H9 (cell line): ENCODE measurements around the gene NFYB. TPM values are rescaled to one million over a fixed set of nuclear protein-coding genes. Genes with fewer than 3 reads are reported as not detected.

Source experiments
- DNase-seq: peaks from one replicate; pipeline ENCODE4 v3.0.0-alpha.2; 2017
- H2AFZ ChIP-seq: one replicate; pipeline ENCODE4 v1.6.1; 2013; ENCODE audit warnings: mild to moderate bottlenecking, low read length, control low read depth, moderate library complexity
- H2AK5ac ChIP-seq: 2 replicates; pipeline ENCODE4 v1.6.1; 2013; ENCODE audit warnings: low read length, control low read depth, mixed read lengths; ENCODE audit not compliant: insufficient read length
- H2BK120ac ChIP-seq: one replicate; pipeline ENCODE4 v1.6.1; 2013; ENCODE audit warnings: low read depth, mild to moderate bottlenecking, low read length, control low read depth, inconsistent platforms; ENCODE audit not compliant: poor library complexity, severe bottlenecking
- H2BK12ac ChIP-seq: 2 replicates; pipeline ENCODE4 v1.6.1; 2013; ENCODE audit warnings: low read length, control low read depth, mixed read lengths, low read depth; ENCODE audit not compliant: insufficient read length
- H2BK15ac ChIP-seq: 2 replicates; pipeline ENCODE4 v1.6.1; 2013; ENCODE audit warnings: low read depth, low read length, control low read depth
- H2BK20ac ChIP-seq: one replicate; pipeline ENCODE4 v1.6.1; 2013; ENCODE audit warnings: low read depth, mild to moderate bottlenecking, low read length, control low read depth, inconsistent platforms; ENCODE audit not compliant: poor library complexity, severe bottlenecking
- H2BK5ac ChIP-seq: 2 replicates; pipeline ENCODE4 v1.6.1; 2013; ENCODE audit warnings: low read length, control low read depth, mixed read lengths; ENCODE audit not compliant: insufficient read length
- H3K14ac ChIP-seq: 2 replicates; pipeline ENCODE4 v1.6.1; 2013; ENCODE audit warnings: low read length, control low read depth; ENCODE audit not compliant: insufficient read depth
- H3K18ac ChIP-seq: 2 replicates; pipeline ENCODE4 v1.6.1; 2013; ENCODE audit warnings: low read depth, mild to moderate bottlenecking, mixed read lengths, low read length, control low read depth; ENCODE audit not compliant: insufficient read length
- H3K23ac ChIP-seq: 2 replicates; pipeline ENCODE4 v1.6.1; 2013; ENCODE audit warnings: low read length, control low read depth, mixed read lengths, low read depth; ENCODE audit not compliant: insufficient read length
- H3K23me2 ChIP-seq: 2 replicates; pipeline ENCODE4 v1.6.1; 2013; ENCODE audit warnings: low read depth, mild to moderate bottlenecking, mixed read lengths, low read length, control low read depth; ENCODE audit not compliant: insufficient read length, poor library complexity, severe bottlenecking
- H3K27ac ChIP-seq: 2 replicates; pipeline ENCODE4 v1.5.1; 2013; ENCODE audit warnings: low read length, control low read depth, mixed read lengths, low read depth; ENCODE audit not compliant: insufficient read length
- H3K27me3 ChIP-seq: 2 replicates; pipeline ENCODE4 v1.6.1; 2013; ENCODE audit warnings: low read length, control low read depth, inconsistent platforms; ENCODE audit not compliant: insufficient read depth
- H3K4ac ChIP-seq: 2 replicates; pipeline ENCODE4 v1.6.1; 2013; ENCODE audit warnings: low read depth, mild to moderate bottlenecking, control low read depth, inconsistent platforms, low read length, moderate library complexity
- H3K4me1 ChIP-seq: 2 replicates; pipeline ENCODE4 v1.6.1; 2013; ENCODE audit warnings: low read length, control low read depth, inconsistent platforms; ENCODE audit not compliant: insufficient read depth
- H3K4me2 ChIP-seq: 2 replicates; pipeline ENCODE4 v1.6.1; 2013; ENCODE audit warnings: low read length, control low read depth, mixed read lengths; ENCODE audit not compliant: insufficient read length, insufficient read depth
- H3K56ac ChIP-seq: 2 replicates; pipeline ENCODE4 v1.6.1; 2013; ENCODE audit warnings: low read depth, mild to moderate bottlenecking, mixed read lengths, low read length, control low read depth; ENCODE audit not compliant: insufficient read length
- H3K79me1 ChIP-seq: 2 replicates; pipeline ENCODE4 v1.6.1; 2013; ENCODE audit warnings: low read depth, mild to moderate bottlenecking, moderate library complexity, low read length, control low read depth, inconsistent platforms; ENCODE audit not compliant: insufficient read depth, poor library complexity, severe bottlenecking
- H3K79me2 ChIP-seq: 2 replicates; pipeline ENCODE4 v1.6.1; 2013; ENCODE audit warnings: low read length, control low read depth, inconsistent platforms; ENCODE audit not compliant: insufficient read depth
- H3K9ac ChIP-seq: 2 replicates; pipeline ENCODE4 v1.6.1; 2013; ENCODE audit warnings: low read length, control low read depth, mixed read lengths; ENCODE audit not compliant: insufficient read length; ENCODE audit errors: extremely low read depth
- H3K9me3 ChIP-seq: one replicate; pipeline ENCODE4 v1.6.1; 2013; ENCODE audit warnings: low read depth, low read length, inconsistent platforms; ENCODE audit not compliant: control insufficient read depth
- H3T11ph ChIP-seq: one replicate; pipeline ENCODE4 v1.6.1; 2013; ENCODE audit warnings: mild to moderate bottlenecking, low read length, control low read depth, inconsistent platforms
- H4K20me1 ChIP-seq: one replicate; pipeline ENCODE4 v1.6.1; 2013; ENCODE audit not compliant: control insufficient read depth, insufficient read length, insufficient read depth
- H4K5ac ChIP-seq: 2 replicates; pipeline ENCODE4 v1.6.1; 2013; ENCODE audit warnings: low read depth, mild to moderate bottlenecking, mixed read lengths, low read length, control low read depth; ENCODE audit not compliant: insufficient read length
- H4K8ac ChIP-seq: replicated peaks from 2 replicates; pipeline ENCODE4 v1.6.1; 2013; ENCODE audit warnings: low read length, control low read depth, mixed read lengths, low read depth; ENCODE audit not compliant: insufficient read length
- H4K91ac ChIP-seq: 2 replicates; pipeline ENCODE4 v1.6.1; 2013; ENCODE audit warnings: low read depth, mild to moderate bottlenecking, moderate library complexity, mixed read lengths, low read length, control low read depth; ENCODE audit not compliant: insufficient read length
- H3K27ac Mint-ChIP-seq, 3 experiments: 2 replicates in 2 of 3; 3 replicates in 1 of 3; pipeline ENCODE4 v1.8.0; 2020 to 2021; ENCODE audit warnings: mixed read lengths in 3 of 3, mild to moderate bottlenecking in 1 of 3, moderate library complexity in 1 of 3
- H3K27me3 Mint-ChIP-seq: 2 replicates; pipeline ENCODE4 v1.8.0; 2021; ENCODE audit warnings: low read depth, mild to moderate bottlenecking, moderate library complexity, mixed read lengths
- H3K36me3 Mint-ChIP-seq, 3 experiments: 2 replicates in 2 of 3; 3 replicates in 1 of 3; pipeline ENCODE4 v1.8.0; 2020 to 2021; ENCODE audit warnings: low read depth in 3 of 3, mixed read lengths in 3 of 3; ENCODE audit not compliant: insufficient read depth in 1 of 3
- H3K4me1 Mint-ChIP-seq, 2 experiments: 2 replicates each; pipeline ENCODE4 v1.8.0; 2020; ENCODE audit warnings: mixed read lengths in 2 of 2
- H3K4me3 Mint-ChIP-seq, 2 experiments: 2 replicates in 1 of 2; 3 replicates in 1 of 2; pipeline ENCODE4 v1.8.0; 2020 to 2021; ENCODE audit warnings: mild to moderate bottlenecking in 2 of 2, mixed read lengths in 2 of 2, moderate library complexity in 1 of 2
- H3K9me3 Mint-ChIP-seq, 2 experiments: 2 replicates in 1 of 2; 3 replicates in 1 of 2; pipeline ENCODE4 v1.8.0; 2020; ENCODE audit warnings: mild to moderate bottlenecking in 2 of 2, mixed read lengths in 2 of 2, moderate library complexity in 1 of 2
- CTCF ChIP-seq: fragments of 200-600 bp; sonication (generic); conservative IDR thresholded peaks from 3 replicates; pipeline ENCODE4 v1.8.0; 2021; ENCODE audit warnings: antibody characterized with exemption, mild to moderate bottlenecking
- WGBS: extraction: QIAGEN DNeasy Blood & Tissue Kit; methylation state at CpG from one replicate; pipeline ENCODE4 v1.1.7; 2013; ENCODE audit warnings: missing lambda C conversion rate, low lambda C conversion rate, mixed read lengths; ENCODE audit not compliant: insufficient read length; ENCODE audit errors: extremely low coverage; 5-methylcytosine and 5-hydroxymethylcytosine counted together
- total RNA-seq: library from RNA; stranded (reverse); gene quantifications from 2 replicates; pipeline ENCODE4 v1.2.1, GENCODE V29; 2021

NFYB gene
- total RNA-seq, 1 experiment from 2014 or later: 52.5 TPM

GRCh38 chr12:104171785-104172569 is 34.0 kb upstream of the NFYB start:
- Mint-ChIP-seq H3K4me3 (no peak overlapping the region), H3K4me1 (peaks cover 0 to 3% of the 10 kb centered on the region in 2 experiments; a peak in 1 of 4 replicates), H3K27me3 (peaks cover 2% of the 10 kb centered on the region; the same call in 1 of the 2 replicates), H3K36me3 (no peaks in the 10 kb centered on the region), H3K9me3 (no peaks in the 10 kb centered on the region; a peak in 1 of 5 replicates), H3K27ac (no peak overlapping the region)
- Histone ChIP-seq H4K20me1 (no peaks in the 10 kb centered on the region), H2BK120ac (no peak overlapping the region), H3K23me2 (no peaks in the 10 kb centered on the region), H2BK5ac (no peak overlapping the region), H3K79me1 (no peaks in the 10 kb centered on the region), H3K4me1 (no peaks in the 10 kb centered on the region), H2BK20ac (no peak overlapping the region), H2AK5ac (no peak overlapping the region), H3K27me3 (no peaks in the 10 kb centered on the region), H4K91ac (no peak overlapping the region), H2BK12ac (no peak overlapping the region), H3K79me2 (no peaks in the 10 kb centered on the region), H2BK15ac (no peak overlapping the region), H3K4ac (no peak overlapping the region), H4K8ac (no peak overlapping the region), H2AFZ (no peak overlapping the region), H3K18ac (no peak overlapping the region), H3K9ac (no peak overlapping the region), H3K9me3 (no peaks in the 10 kb centered on the region), H3K23ac (no peak overlapping the region), H3T11ph (no peak overlapping the region), H3K56ac (no peak overlapping the region), H4K5ac (no peak overlapping the region), H3K27ac (no peak overlapping the region), H3K14ac (no peak overlapping the region), H3K4me2 (no peak overlapping the region)
- WGBS: no CpG with 5 or more reads among the region's 28 CpGs
- DNase-seq: peak; percentile 90
- no peak for TF ChIP-seq CTCF
